ENCODE results near the gene CHRNA1.

- TF ChIP-seq CTCF (IDR thresholded peaks at IDR 0.05) (no peak), POLR2A (IDR thresholded peaks at IDR 0.05) (no peak)
Measured at GRCh38 chr2:174781298-174781697, 17.0 kb upstream of the CHRNA1 start.

Data from lower leg skin (tissue), 3 donors.